NOMO-1 treated with DMSO at 0.1 percent for 48 hours (cell line): ENCODE measurements around the gene MXD4.
"Not testable (repeated sequence)": the region's sequence is repeated elsewhere in the genome, so short reads cannot be mapped to it uniquely, and the experiment has no call there.

Experiments
- DNase-seq: peaks from one replicate; lab custom pipeline; 2025; ENCODE audit not compliant: unreplicated experiment; lab: John Stamatoyannopoulos, UW

Gene MXD4

GRCh38 chr4:2226261-2226660, 35.6 kb downstream of the MXD4 start:
- DNase-seq: no peak

DNA sequence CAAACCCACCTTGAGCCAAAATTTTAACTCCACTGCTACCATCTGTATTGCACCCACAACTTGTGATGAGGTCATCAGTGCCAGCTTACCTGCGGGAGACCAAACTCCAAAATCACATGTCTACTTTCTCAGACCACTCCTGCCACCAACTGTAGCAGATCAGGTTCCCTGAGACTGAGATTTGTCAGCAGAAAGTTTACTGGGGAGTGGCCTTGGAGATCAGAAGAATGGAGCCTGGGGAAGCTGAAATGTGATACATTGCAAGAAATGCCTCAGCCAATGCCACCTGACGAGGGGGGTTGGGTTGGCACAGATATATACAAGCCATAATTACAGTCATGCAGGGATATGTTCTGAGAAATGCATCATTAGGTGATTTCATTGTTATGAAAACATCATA, 39.1 kb downstream of the MXD4 start:
- DNase-seq: no peak

DNA sequence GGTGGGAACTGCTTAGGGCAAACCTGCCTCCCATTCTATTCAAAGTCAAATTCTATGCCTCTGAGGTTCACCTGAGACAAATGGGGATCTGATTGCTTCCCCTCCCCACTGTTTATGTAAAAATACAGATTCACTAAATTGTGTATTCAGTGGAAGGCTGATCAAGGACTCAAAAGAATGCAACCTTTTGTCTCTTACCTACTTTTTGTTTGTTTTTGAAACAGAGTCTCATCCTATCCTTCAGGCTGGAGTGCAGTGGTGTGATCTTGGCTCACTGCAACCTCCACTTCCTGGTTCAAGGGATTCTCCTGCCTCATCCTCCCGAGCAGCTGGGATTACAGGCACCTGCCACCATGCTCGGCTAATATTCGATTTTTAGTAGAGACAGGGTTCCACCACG, 40.5 kb downstream of the MXD4 start:
- not testable (repeated sequence) for DNase-seq

- peak; percentile 72 for DNase-seq
Observed at GRCh38 chr4:2220016-2220630, 41.8 kb downstream of the MXD4 start.

GRCh38 chr4:2219233-2219760, 42.6 kb downstream of the MXD4 start:
- no peak for DNase-seq

GRCh38 chr4:2218436-2218835, 43.5 kb downstream of the MXD4 start:
- no peak for DNase-seq

GRCh38 chr4:2217726-2218125, 44.2 kb downstream of the MXD4 start:
- DNase-seq: no peak

DNA sequence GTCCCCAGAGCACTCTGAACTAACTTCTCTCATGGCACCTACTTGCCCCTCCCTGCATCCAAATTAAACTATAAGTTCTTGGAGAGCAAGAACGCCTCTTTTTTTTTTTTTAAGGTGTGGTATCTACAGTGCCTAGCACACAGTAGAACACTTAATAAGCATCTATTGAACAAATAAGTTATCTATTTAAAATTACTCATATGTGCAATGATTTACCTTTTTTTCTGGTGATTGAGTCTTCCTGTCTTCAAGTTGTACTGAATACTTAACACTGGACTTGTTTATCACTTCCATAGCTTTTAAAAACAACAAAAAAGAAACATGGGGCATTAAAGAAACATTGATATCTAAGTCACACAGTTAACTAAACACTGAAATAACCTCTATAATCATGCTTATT, 49.1 kb downstream of the MXD4 start:
- DNase-seq: no peak

DNA sequence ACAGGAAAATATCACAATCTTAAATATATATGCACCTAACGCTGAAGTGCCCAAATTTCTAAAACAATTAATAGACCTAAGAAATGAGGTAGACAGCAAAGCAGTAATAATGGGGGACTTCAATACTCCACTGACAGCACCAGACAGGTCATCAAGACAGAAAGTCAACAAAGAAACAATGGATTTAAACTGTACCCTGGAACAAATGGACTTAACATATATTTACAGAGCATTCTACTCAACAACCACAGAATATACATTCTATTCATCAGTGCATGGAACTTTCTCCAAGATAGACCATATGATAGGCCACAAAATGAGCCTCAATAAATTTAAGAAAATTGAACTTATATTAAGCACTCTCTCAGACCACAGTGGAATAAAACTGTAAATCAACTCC, 59.1 kb downstream of the MXD4 start:
- not testable (repeated sequence) for DNase-seq
